Measurements from ENCODE around the gene IQSEC2. TPM values are rescaled to one million over a fixed set of nuclear protein-coding genes. Genes with fewer than 3 reads are reported as not detected.

The IQSEC2 gene
- total and polyA plus RNA-seq, 9 of the 15 experiments (the other 6 are each of a cell fraction or from before 2014, with no cell fraction given), result 2.7 to 41.8 (median 20.1) TPM

GRCh38 chrX:53253293-53254020, 27.9 kb downstream of the IQSEC2 start (continued):
- no peak for TF ChIP-seq TAF15 (IDR thresholded peaks at IDR 0.05; ENCODE audit: low read depth, low read length)
- TF ChIP-seq SPI1 (IDR thresholded peaks at IDR 0.05; ENCODE audit: borderline replicate concordance, low read depth, low read length), result no peak
- TF ChIP-seq TFAP4 (CRISPR knock-in tag; IDR thresholded peaks at IDR 0.05; ENCODE audit: borderline replicate concordance), result no peak
- peak; percentile 43; the same call in 1 of the 2 replicates for TF ChIP-seq ZNF316 (IDR thresholded peaks at IDR 0.05)
- no peak for TF ChIP-seq RFX1 (IDR thresholded peaks at IDR 0.05)
- TF ChIP-seq CLOCK (CRISPR knock-in tag; IDR thresholded peaks at IDR 0.05; ENCODE audit: borderline replicate concordance), result no peak
- no peak for TF ChIP-seq ZNF121 (CRISPR knock-in tag; conservative IDR thresholded peaks at IDR 0.05)
- TF ChIP-seq POLR2H (tag; IDR thresholded peaks at IDR 0.05; ENCODE audit: low read depth), result peak; percentile 64
- no peak for TF ChIP-seq CREBBP (IDR thresholded peaks at IDR 0.05; ENCODE audit: low read depth, low read length)
- peak; percentile 90 for TF ChIP-seq ATF3 (IDR thresholded peaks at IDR 0.05)
- TF ChIP-seq ATF3 (CRISPR knock-in tag; conservative IDR thresholded peaks at IDR 0.05), result no peak
- TF ChIP-seq GTF3C2 (IDR thresholded peaks at IDR 0.05; ENCODE audit: borderline replicate concordance, extremely low read depth, insufficient read length), result no peak
- TF ChIP-seq E2F4 (CRISPR knock-in tag; IDR thresholded peaks at IDR 0.05; ENCODE audit: low read depth), result no peak
- no peak for TF ChIP-seq ZNF740 (CRISPR knock-in tag; IDR thresholded peaks at IDR 0.05)
- TF ChIP-seq ZNF740 (tag; IDR thresholded peaks at IDR 0.05), result no peak; a peak in 1 of 4 replicates
- no peak for TF ChIP-seq POLR2AphosphoS2 (IDR thresholded peaks at IDR 0.05; ENCODE audit: low read length)
- no peak for TF ChIP-seq EGR1 (conservative IDR thresholded peaks at IDR 0.05)
- no peak for TF ChIP-seq RFX7 (CRISPR knock-in tag; IDR thresholded peaks at IDR 0.05)

All from K562 (cell line).